H9 (cell line): Measurements from ENCODE around the gene RRAGC. TPM values are rescaled to one million over a fixed set of nuclear protein-coding genes. Genes with fewer than 3 reads are reported as not detected.
"Not testable (repeated sequence)": the region's sequence is repeated elsewhere in the genome, so short reads cannot be mapped to it uniquely, and the experiment has no call there.

Source experiments
- DNase-seq: peaks from one replicate; pipeline ENCODE4 v3.0.0-alpha.2; 2017
- H2AFZ ChIP-seq: one replicate; pipeline ENCODE4 v1.6.1; 2013; ENCODE audit warnings: mild to moderate bottlenecking, low read length, control low read depth, moderate library complexity
- H2AK5ac ChIP-seq: 2 replicates; pipeline ENCODE4 v1.6.1; 2013; ENCODE audit warnings: low read length, control low read depth, mixed read lengths; ENCODE audit not compliant: insufficient read length
- H2BK120ac ChIP-seq: one replicate; pipeline ENCODE4 v1.6.1; 2013; ENCODE audit warnings: low read depth, mild to moderate bottlenecking, low read length, control low read depth, inconsistent platforms; ENCODE audit not compliant: poor library complexity, severe bottlenecking
- H2BK12ac ChIP-seq: 2 replicates; pipeline ENCODE4 v1.6.1; 2013; ENCODE audit warnings: low read length, control low read depth, mixed read lengths, low read depth; ENCODE audit not compliant: insufficient read length
- H2BK15ac ChIP-seq: 2 replicates; pipeline ENCODE4 v1.6.1; 2013; ENCODE audit warnings: low read depth, low read length, control low read depth
- H2BK20ac ChIP-seq: one replicate; pipeline ENCODE4 v1.6.1; 2013; ENCODE audit warnings: low read depth, mild to moderate bottlenecking, low read length, control low read depth, inconsistent platforms; ENCODE audit not compliant: poor library complexity, severe bottlenecking
- H2BK5ac ChIP-seq: 2 replicates; pipeline ENCODE4 v1.6.1; 2013; ENCODE audit warnings: low read length, control low read depth, mixed read lengths; ENCODE audit not compliant: insufficient read length
- H3K14ac ChIP-seq: 2 replicates; pipeline ENCODE4 v1.6.1; 2013; ENCODE audit warnings: low read length, control low read depth; ENCODE audit not compliant: insufficient read depth
- H3K18ac ChIP-seq: 2 replicates; pipeline ENCODE4 v1.6.1; 2013; ENCODE audit warnings: low read depth, mild to moderate bottlenecking, mixed read lengths, low read length, control low read depth; ENCODE audit not compliant: insufficient read length
- H3K23ac ChIP-seq: 2 replicates; pipeline ENCODE4 v1.6.1; 2013; ENCODE audit warnings: low read length, control low read depth, mixed read lengths, low read depth; ENCODE audit not compliant: insufficient read length
- H3K23me2 ChIP-seq: 2 replicates; pipeline ENCODE4 v1.6.1; 2013; ENCODE audit warnings: low read depth, mild to moderate bottlenecking, mixed read lengths, low read length, control low read depth; ENCODE audit not compliant: insufficient read length, poor library complexity, severe bottlenecking
- H3K27ac ChIP-seq: 2 replicates; pipeline ENCODE4 v1.5.1; 2013; ENCODE audit warnings: low read length, control low read depth, mixed read lengths, low read depth; ENCODE audit not compliant: insufficient read length
- H3K27me3 ChIP-seq: 2 replicates; pipeline ENCODE4 v1.6.1; 2013; ENCODE audit warnings: low read length, control low read depth, inconsistent platforms; ENCODE audit not compliant: insufficient read depth
- H3K4ac ChIP-seq: 2 replicates; pipeline ENCODE4 v1.6.1; 2013; ENCODE audit warnings: low read depth, mild to moderate bottlenecking, control low read depth, inconsistent platforms, low read length, moderate library complexity
- H3K4me1 ChIP-seq: 2 replicates; pipeline ENCODE4 v1.6.1; 2013; ENCODE audit warnings: low read length, control low read depth, inconsistent platforms; ENCODE audit not compliant: insufficient read depth
- H3K4me2 ChIP-seq: 2 replicates; pipeline ENCODE4 v1.6.1; 2013; ENCODE audit warnings: low read length, control low read depth, mixed read lengths; ENCODE audit not compliant: insufficient read length, insufficient read depth
- H3K56ac ChIP-seq: 2 replicates; pipeline ENCODE4 v1.6.1; 2013; ENCODE audit warnings: low read depth, mild to moderate bottlenecking, mixed read lengths, low read length, control low read depth; ENCODE audit not compliant: insufficient read length
- H3K79me1 ChIP-seq: 2 replicates; pipeline ENCODE4 v1.6.1; 2013; ENCODE audit warnings: low read depth, mild to moderate bottlenecking, moderate library complexity, low read length, control low read depth, inconsistent platforms; ENCODE audit not compliant: insufficient read depth, poor library complexity, severe bottlenecking
- H3K79me2 ChIP-seq: 2 replicates; pipeline ENCODE4 v1.6.1; 2013; ENCODE audit warnings: low read length, control low read depth, inconsistent platforms; ENCODE audit not compliant: insufficient read depth
- H3K9ac ChIP-seq: 2 replicates; pipeline ENCODE4 v1.6.1; 2013; ENCODE audit warnings: low read length, control low read depth, mixed read lengths; ENCODE audit not compliant: insufficient read length; ENCODE audit errors: extremely low read depth
- H3K9me3 ChIP-seq: one replicate; pipeline ENCODE4 v1.6.1; 2013; ENCODE audit warnings: low read depth, low read length, inconsistent platforms; ENCODE audit not compliant: control insufficient read depth
- H3T11ph ChIP-seq: one replicate; pipeline ENCODE4 v1.6.1; 2013; ENCODE audit warnings: mild to moderate bottlenecking, low read length, control low read depth, inconsistent platforms
- H4K20me1 ChIP-seq: one replicate; pipeline ENCODE4 v1.6.1; 2013; ENCODE audit not compliant: control insufficient read depth, insufficient read length, insufficient read depth
- H4K5ac ChIP-seq: 2 replicates; pipeline ENCODE4 v1.6.1; 2013; ENCODE audit warnings: low read depth, mild to moderate bottlenecking, mixed read lengths, low read length, control low read depth; ENCODE audit not compliant: insufficient read length
- H4K8ac ChIP-seq: replicated peaks from 2 replicates; pipeline ENCODE4 v1.6.1; 2013; ENCODE audit warnings: low read length, control low read depth, mixed read lengths, low read depth; ENCODE audit not compliant: insufficient read length
- H4K91ac ChIP-seq: 2 replicates; pipeline ENCODE4 v1.6.1; 2013; ENCODE audit warnings: low read depth, mild to moderate bottlenecking, moderate library complexity, mixed read lengths, low read length, control low read depth; ENCODE audit not compliant: insufficient read length
- H3K27ac Mint-ChIP-seq, 3 experiments: 2 replicates in 2 of 3; 3 replicates in 1 of 3; pipeline ENCODE4 v1.8.0; 2020 to 2021; ENCODE audit warnings: mixed read lengths in 3 of 3, mild to moderate bottlenecking in 1 of 3, moderate library complexity in 1 of 3
- H3K27me3 Mint-ChIP-seq: 2 replicates; pipeline ENCODE4 v1.8.0; 2021; ENCODE audit warnings: low read depth, mild to moderate bottlenecking, moderate library complexity, mixed read lengths
- H3K36me3 Mint-ChIP-seq, 3 experiments: 2 replicates in 2 of 3; 3 replicates in 1 of 3; pipeline ENCODE4 v1.8.0; 2020 to 2021; ENCODE audit warnings: low read depth in 3 of 3, mixed read lengths in 3 of 3; ENCODE audit not compliant: insufficient read depth in 1 of 3
- H3K4me1 Mint-ChIP-seq, 2 experiments: 2 replicates each; pipeline ENCODE4 v1.8.0; 2020; ENCODE audit warnings: mixed read lengths in 2 of 2
- H3K4me3 Mint-ChIP-seq, 2 experiments: 2 replicates in 1 of 2; 3 replicates in 1 of 2; pipeline ENCODE4 v1.8.0; 2020 to 2021; ENCODE audit warnings: mild to moderate bottlenecking in 2 of 2, mixed read lengths in 2 of 2, moderate library complexity in 1 of 2
- H3K9me3 Mint-ChIP-seq, 2 experiments: 2 replicates in 1 of 2; 3 replicates in 1 of 2; pipeline ENCODE4 v1.8.0; 2020; ENCODE audit warnings: mild to moderate bottlenecking in 2 of 2, mixed read lengths in 2 of 2, moderate library complexity in 1 of 2
- WGBS: extraction: QIAGEN DNeasy Blood & Tissue Kit; methylation state at CpG from one replicate; pipeline ENCODE4 v1.1.7; 2013; ENCODE audit warnings: missing lambda C conversion rate, low lambda C conversion rate, mixed read lengths; ENCODE audit not compliant: insufficient read length; ENCODE audit errors: extremely low coverage; 5-methylcytosine and 5-hydroxymethylcytosine counted together
- total RNA-seq: library from RNA; stranded (reverse); gene quantifications from 2 replicates; pipeline ENCODE4 v1.2.1, GENCODE V29; 2021
- TF ChIP-seq, protein P1 (sequence below): fragments of 200-600 bp; sonication (generic); conservative IDR thresholded peaks from 3 replicates; pipeline ENCODE4 v1.8.0; 2021; ENCODE audit warnings: antibody characterized with exemption, mild to moderate bottlenecking

RRAGC gene
- total RNA-seq, 1 experiment from 2014 or later = 17.9 TPM

DNA sequence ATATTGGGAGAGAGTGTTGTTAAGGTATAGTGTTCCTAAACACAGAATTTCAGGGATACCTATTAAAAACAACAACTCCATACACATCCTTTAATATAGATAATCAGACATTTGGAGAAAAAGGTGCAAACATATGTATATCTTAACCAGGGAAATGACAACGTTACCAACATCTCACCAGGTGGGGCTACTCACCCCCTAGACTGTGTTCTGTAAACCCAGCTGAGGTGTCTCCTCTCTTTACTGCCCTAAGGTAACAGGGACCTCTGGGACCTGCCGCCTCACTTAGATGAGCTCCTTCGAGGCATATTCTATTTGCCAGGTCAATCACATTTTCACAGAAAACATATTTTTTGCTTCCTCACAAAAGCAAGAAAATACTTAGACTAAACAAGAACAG lies 13.4 kb downstream of the RRAGC start:
- no peak for DNase-seq
- H3K27me3 Mint-ChIP-seq = no peaks in the 10 kb centered on the region

DNA sequence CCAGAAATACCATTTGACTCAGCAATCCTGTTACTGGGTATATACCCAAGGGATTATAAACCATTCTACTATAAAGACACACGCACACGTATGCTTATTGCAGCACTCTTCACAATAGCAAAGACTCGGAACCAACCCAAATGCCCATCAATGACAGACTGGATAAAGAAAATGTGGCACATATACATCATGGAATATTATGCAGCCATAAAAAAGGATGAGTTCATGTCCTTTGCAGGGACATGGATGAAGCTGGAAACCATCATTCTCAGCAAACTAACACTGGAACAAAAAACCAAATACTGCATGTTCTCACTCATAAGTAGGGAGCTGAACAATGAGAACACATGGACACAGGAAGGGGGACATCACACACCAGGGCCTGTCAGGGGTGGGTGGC lies 14.5 kb downstream of the RRAGC start:
- H3K27ac ChIP-seq, H3K23me2 ChIP-seq, H3K4ac ChIP-seq, H2AFZ ChIP-seq, H3K4me1 ChIP-seq, H2BK5ac ChIP-seq, H3K9me3 ChIP-seq, H3K4me3 Mint-ChIP-seq, H3K27me3 ChIP-seq, H3K4me2 ChIP-seq, H3K14ac ChIP-seq, H2AK5ac ChIP-seq, H4K5ac ChIP-seq, H3K56ac ChIP-seq, H3K79me2 ChIP-seq, H3K9ac ChIP-seq, H3K23ac ChIP-seq, H3K27ac Mint-ChIP-seq, H4K91ac ChIP-seq, H3K18ac ChIP-seq, H3K9me3 Mint-ChIP-seq, H3K4me1 Mint-ChIP-seq, H3T11ph ChIP-seq, H3K27me3 Mint-ChIP-seq, H4K20me1 ChIP-seq, H4K8ac ChIP-seq, H2BK12ac ChIP-seq, H2BK20ac ChIP-seq, H2BK15ac ChIP-seq, H3K79me1 ChIP-seq, H2BK120ac ChIP-seq, DNase-seq: not testable (repeated sequence)
- WGBS = no CpG with 5 or more reads among the region's 3 CpGs
- H3K36me3 Mint-ChIP-seq = peaks cover 7 to 56% (median 52%) of the 10 kb centered on the region in 3 experiments; a peak in 6 of 7 replicates

More for the DNA sequence above, 13.4 kb downstream of the RRAGC start:
- Mint-ChIP-seq H3K9me3 (peaks cover 0 to 4% of the 10 kb centered on the region in 2 experiments; a peak in 1 of 5 replicates), H3K4me1 (no peaks in the 10 kb centered on the region), H3K27ac (no peak overlapping the region), H3K36me3 (peaks cover 10 to 57% (median 56%) of the 10 kb centered on the region in 3 experiments; a peak in 6 of 7 replicates), H3K4me3 (0 out of 5 replicates have a peak overlapping the region, but pooled peaks of 1 of the 2 experiments have one; percentile 44)
- Histone ChIP-seq H3K18ac (no peak overlapping the region), H3K9me3 (no peaks in the 10 kb centered on the region), H3K56ac (no peak overlapping the region), H3K14ac (no peak overlapping the region), H4K20me1 (no peaks in the 10 kb centered on the region), H2BK15ac (no peak overlapping the region), H3K4me2 (no peak overlapping the region), H3K23ac (no peak overlapping the region), H4K91ac (no peak overlapping the region), H2BK120ac (no peak overlapping the region), H2BK20ac (no peak overlapping the region), H3K4me1 (no peaks in the 10 kb centered on the region), H3K9ac (no peak overlapping the region), H3K4ac (no peak overlapping the region), H2AK5ac (no peak overlapping the region), H3K27ac (no peak overlapping the region), H3T11ph (no peak overlapping the region), H2BK5ac (no peak overlapping the region), H2BK12ac (no peak overlapping the region), H3K79me1 (no peaks in the 10 kb centered on the region), H4K8ac (no peak overlapping the region), H4K5ac (no peak overlapping the region), H3K79me2 (no peaks in the 10 kb centered on the region), H3K27me3 (no peaks in the 10 kb centered on the region), H3K23me2 (no peaks in the 10 kb centered on the region), H2AFZ (no peak overlapping the region)
- WGBS = no CpG with 5 or more reads among the region's 3 CpGs
- TF ChIP-seq, protein P1, sequence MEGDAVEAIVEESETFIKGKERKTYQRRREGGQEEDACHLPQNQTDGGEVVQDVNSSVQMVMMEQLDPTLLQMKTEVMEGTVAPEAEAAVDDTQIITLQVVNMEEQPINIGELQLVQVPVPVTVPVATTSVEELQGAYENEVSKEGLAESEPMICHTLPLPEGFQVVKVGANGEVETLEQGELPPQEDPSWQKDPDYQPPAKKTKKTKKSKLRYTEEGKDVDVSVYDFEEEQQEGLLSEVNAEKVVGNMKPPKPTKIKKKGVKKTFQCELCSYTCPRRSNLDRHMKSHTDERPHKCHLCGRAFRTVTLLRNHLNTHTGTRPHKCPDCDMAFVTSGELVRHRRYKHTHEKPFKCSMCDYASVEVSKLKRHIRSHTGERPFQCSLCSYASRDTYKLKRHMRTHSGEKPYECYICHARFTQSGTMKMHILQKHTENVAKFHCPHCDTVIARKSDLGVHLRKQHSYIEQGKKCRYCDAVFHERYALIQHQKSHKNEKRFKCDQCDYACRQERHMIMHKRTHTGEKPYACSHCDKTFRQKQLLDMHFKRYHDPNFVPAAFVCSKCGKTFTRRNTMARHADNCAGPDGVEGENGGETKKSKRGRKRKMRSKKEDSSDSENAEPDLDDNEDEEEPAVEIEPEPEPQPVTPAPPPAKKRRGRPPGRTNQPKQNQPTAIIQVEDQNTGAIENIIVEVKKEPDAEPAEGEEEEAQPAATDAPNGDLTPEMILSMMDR = 0 out of 3 replicates have a peak, but pooled peaks have one; percentile 18
